KMS-11 (cell line): Measurements from ENCODE around the gene FBXO46.
A peak's percentile ranks its signal among the peaks of the same experiment; 100 is the strongest.

Experiments
- H2AFZ ChIP-seq: fragments of 200-600 bp; sonication (generic); 2 replicates; pipeline ENCODE4 v1.6.1; 2016; ENCODE audit warnings: antibody characterized with exemption, mixed run types, low read depth
- H3K27ac ChIP-seq: fragments of 200-600 bp; sonication (generic); 2 replicates; pipeline ENCODE4 v1.6.1; 2016; ENCODE audit warnings: mild to moderate bottlenecking, mixed run types
- H3K27me3 ChIP-seq: fragments of 200-600 bp; sonication (generic); 2 replicates; pipeline ENCODE4 v1.6.1; 2017; ENCODE audit warnings: mild to moderate bottlenecking, low read depth, mixed run types, moderate library complexity; ENCODE audit not compliant: insufficient read depth
- H3K36me3 ChIP-seq: fragments of 200-600 bp; sonication (generic); 2 replicates; pipeline ENCODE4 v1.6.1; 2017; ENCODE audit warnings: mild to moderate bottlenecking, mixed run types; ENCODE audit not compliant: insufficient read depth
- H3K4me1 ChIP-seq: fragments of 200-600 bp; sonication (generic); 2 replicates; pipeline ENCODE4 v1.6.1; 2016; ENCODE audit warnings: mild to moderate bottlenecking, low read depth, mixed run types; ENCODE audit not compliant: poor library complexity, severe bottlenecking
- H3K4me2 ChIP-seq: fragments of 200-600 bp; sonication (generic); 2 replicates; pipeline ENCODE4 v1.7.0; 2016; ENCODE audit warnings: mild to moderate bottlenecking, mixed run types
- H3K4me3 ChIP-seq: fragments of 200-600 bp; sonication (generic); IDR thresholded peaks from 2 replicates; pipeline ENCODE4 v1.6.1; 2017; ENCODE audit warnings: low read depth, low read length, mixed read lengths; ENCODE audit not compliant: insufficient read depth
- H3K79me2 ChIP-seq: fragments of 200-600 bp; sonication (generic); 2 replicates; pipeline ENCODE4 v1.6.1; 2016; ENCODE audit warnings: low read depth, mixed run types; ENCODE audit not compliant: insufficient read depth
- H3K9ac ChIP-seq: fragments of 200-600 bp; sonication (generic); 2 replicates; pipeline ENCODE4 v1.6.1; 2016; ENCODE audit warnings: mild to moderate bottlenecking, mixed run types
- H4K20me1 ChIP-seq: fragments of 200-600 bp; sonication (generic); 2 replicates; pipeline ENCODE4 v1.6.1; 2016; ENCODE audit warnings: mild to moderate bottlenecking, mixed run types; ENCODE audit not compliant: insufficient read depth
- TF ChIP-seq, protein P1 (sequence below): fragments of 200-600 bp; sonication (generic); conservative IDR thresholded peaks from 2 replicates; pipeline ENCODE4 v1.6.1; 2017; ENCODE audit warnings: low read depth, mild to moderate bottlenecking, antibody characterized with exemption, low read length, moderate library complexity, mixed read lengths

Gene FBXO46

DNA sequence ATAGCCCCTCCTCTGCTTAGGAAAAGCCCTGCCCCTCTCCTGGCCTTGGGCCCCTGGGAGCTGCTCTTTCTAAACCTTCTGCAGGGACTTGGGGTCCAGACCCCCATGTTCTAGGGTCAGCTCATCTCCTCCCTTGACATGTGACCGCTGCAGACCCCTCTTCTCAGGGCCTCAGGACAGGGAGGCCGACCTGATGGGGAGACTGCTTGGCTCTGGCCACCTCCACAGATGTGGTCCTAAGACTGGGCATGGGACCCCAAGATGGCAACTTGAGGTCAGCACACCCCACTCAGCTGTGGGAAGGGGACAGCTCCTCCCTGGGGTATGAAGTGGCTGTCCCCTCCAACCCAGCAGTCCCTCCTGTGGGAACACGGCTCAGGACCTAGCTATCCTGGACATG is 42.2 kb upstream of the FBXO46 start:
- H3K27ac ChIP-seq, result no peak overlapping the region

DNA sequence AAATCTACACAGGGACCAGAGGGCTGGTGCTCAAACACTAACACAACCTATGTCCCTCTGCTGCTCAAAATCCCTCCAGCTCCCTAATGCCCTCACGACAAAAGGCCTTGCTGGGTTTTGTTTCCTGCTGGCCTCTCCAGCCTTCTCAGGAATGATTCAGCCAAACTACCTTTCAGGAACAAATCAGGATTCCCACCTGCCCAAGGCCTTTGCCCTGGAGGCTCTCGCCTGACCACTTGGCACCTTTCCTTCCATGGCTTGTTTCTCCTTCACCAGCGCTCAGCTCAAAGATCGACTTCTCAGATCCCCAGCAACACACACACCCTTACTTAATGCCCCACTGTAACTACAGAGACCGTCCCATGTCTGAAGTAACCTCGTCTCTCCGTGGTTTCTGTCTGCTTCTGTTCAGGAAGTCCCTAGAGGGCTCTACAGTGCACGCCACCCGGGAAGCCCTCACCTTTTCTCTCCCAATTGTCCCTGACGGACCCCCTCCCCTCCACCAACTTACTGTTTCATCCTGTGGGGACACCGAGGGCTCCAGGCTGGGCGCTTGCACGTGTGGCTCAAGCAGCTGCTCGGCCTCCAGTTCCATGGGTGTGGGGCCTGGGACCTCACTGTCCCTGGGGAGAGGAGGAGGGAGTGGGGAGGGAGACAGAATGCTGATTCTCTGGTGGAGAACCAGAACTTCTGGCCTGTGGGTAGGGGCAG is 41.6 kb upstream of the FBXO46 start:
- Histone ChIP-seq H3K79me2 (no peaks in the 10 kb centered on the region), H3K4me3 (no peak overlapping the region), H3K27me3 (peaks cover 5% of the 10 kb centered on the region), H3K27ac (no peak overlapping the region), H3K36me3 (no peaks in the 10 kb centered on the region), H3K4me1 (peaks cover 16% of the 10 kb centered on the region), H3K4me2 (no peak overlapping the region), H4K20me1 (no peaks in the 10 kb centered on the region), H3K9ac (no peak overlapping the region), H2AFZ (no peak overlapping the region)
- TF ChIP-seq, protein P1, sequence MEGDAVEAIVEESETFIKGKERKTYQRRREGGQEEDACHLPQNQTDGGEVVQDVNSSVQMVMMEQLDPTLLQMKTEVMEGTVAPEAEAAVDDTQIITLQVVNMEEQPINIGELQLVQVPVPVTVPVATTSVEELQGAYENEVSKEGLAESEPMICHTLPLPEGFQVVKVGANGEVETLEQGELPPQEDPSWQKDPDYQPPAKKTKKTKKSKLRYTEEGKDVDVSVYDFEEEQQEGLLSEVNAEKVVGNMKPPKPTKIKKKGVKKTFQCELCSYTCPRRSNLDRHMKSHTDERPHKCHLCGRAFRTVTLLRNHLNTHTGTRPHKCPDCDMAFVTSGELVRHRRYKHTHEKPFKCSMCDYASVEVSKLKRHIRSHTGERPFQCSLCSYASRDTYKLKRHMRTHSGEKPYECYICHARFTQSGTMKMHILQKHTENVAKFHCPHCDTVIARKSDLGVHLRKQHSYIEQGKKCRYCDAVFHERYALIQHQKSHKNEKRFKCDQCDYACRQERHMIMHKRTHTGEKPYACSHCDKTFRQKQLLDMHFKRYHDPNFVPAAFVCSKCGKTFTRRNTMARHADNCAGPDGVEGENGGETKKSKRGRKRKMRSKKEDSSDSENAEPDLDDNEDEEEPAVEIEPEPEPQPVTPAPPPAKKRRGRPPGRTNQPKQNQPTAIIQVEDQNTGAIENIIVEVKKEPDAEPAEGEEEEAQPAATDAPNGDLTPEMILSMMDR, result no peak

More for the DNA sequence above, 42.2 kb upstream of the FBXO46 start:
- H4K20me1 ChIP-seq, result no peaks in the 10 kb centered on the region
- H3K4me2 ChIP-seq, result no peak overlapping the region
- H3K9ac ChIP-seq, result no peak overlapping the region
- H3K4me3 ChIP-seq, result no peak overlapping the region
- H3K79me2 ChIP-seq, result no peaks in the 10 kb centered on the region
- no peaks in the 10 kb centered on the region for H3K36me3 ChIP-seq
- H3K4me1 ChIP-seq, result peaks cover 12% of the 10 kb centered on the region
- no peaks in the 10 kb centered on the region for H3K27me3 ChIP-seq
- H2AFZ ChIP-seq, result no peak overlapping the region
- TF ChIP-seq, protein P1, result no peak

- H3K4me2 ChIP-seq, result peak overlapping the region; percentile 98; the same call in 1 of the 2 replicates
- H2AFZ ChIP-seq, result no peak overlapping the region
- H3K36me3 ChIP-seq, result no peaks in the 10 kb centered on the region
- no peaks in the 10 kb centered on the region for H4K20me1 ChIP-seq
- TF ChIP-seq, protein P1, result no peak
- no peak overlapping the region for H3K27ac ChIP-seq
- no peaks in the 10 kb centered on the region for H3K79me2 ChIP-seq
- no peak overlapping the region for H3K4me3 ChIP-seq
- H3K9ac ChIP-seq, result no peak overlapping the region
- H3K4me1 ChIP-seq, result peaks cover 17% of the 10 kb centered on the region
- H3K27me3 ChIP-seq, result peaks cover 6% of the 10 kb centered on the region
Measured at GRCh38 chr19:45771311-45771933, 40.7 kb upstream of the FBXO46 start.

- Histone ChIP-seq H3K36me3 (no peaks in the 10 kb centered on the region), H4K20me1 (no peaks in the 10 kb centered on the region), H3K27ac (peak overlapping the region; percentile 45; the same call in 1 of the 2 replicates), H3K4me1 (peaks cover 17% of the 10 kb centered on the region), H2AFZ (peak overlapping the region; percentile 43; the same call in 1 of the 2 replicates), H3K27me3 (peaks cover 6% of the 10 kb centered on the region), H3K79me2 (no peaks in the 10 kb centered on the region), H3K9ac (peak overlapping the region; percentile 16; the same call in 1 of the 2 replicates), H3K4me2 (peak overlapping the region; percentile 98), H3K4me3 (no peak overlapping the region)
- TF ChIP-seq, protein P1, result peak; percentile 97
Measured at GRCh38 chr19:45770192-45771101, 39.8 kb upstream of the FBXO46 start.
